ENCODE data around the gene DAND5.

DNA sequence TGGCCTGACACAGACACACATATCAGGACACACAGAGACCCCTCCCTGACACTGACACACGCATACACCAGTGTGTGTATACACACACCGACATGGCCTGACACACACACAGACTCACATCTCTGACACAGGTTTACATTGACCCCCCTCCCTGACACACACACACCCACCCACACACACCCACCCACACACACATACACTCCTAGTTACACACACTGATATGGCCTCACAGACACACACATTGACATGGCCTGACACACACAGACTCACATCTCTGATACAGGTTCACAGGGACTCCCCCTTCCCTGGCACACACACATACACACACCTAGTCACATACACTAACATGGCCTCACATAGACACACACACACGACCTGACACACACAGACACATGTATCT, 21.5 kb downstream of the DAND5 start:
- TF ChIP-seq BACH1 (IDR thresholded peaks at IDR 0.05; ENCODE audit: borderline replicate concordance) (no peak), ZNF24 (IDR thresholded peaks at IDR 0.05) (no peak)
- TF ChIP-seq, protein P1, sequence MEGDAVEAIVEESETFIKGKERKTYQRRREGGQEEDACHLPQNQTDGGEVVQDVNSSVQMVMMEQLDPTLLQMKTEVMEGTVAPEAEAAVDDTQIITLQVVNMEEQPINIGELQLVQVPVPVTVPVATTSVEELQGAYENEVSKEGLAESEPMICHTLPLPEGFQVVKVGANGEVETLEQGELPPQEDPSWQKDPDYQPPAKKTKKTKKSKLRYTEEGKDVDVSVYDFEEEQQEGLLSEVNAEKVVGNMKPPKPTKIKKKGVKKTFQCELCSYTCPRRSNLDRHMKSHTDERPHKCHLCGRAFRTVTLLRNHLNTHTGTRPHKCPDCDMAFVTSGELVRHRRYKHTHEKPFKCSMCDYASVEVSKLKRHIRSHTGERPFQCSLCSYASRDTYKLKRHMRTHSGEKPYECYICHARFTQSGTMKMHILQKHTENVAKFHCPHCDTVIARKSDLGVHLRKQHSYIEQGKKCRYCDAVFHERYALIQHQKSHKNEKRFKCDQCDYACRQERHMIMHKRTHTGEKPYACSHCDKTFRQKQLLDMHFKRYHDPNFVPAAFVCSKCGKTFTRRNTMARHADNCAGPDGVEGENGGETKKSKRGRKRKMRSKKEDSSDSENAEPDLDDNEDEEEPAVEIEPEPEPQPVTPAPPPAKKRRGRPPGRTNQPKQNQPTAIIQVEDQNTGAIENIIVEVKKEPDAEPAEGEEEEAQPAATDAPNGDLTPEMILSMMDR (IDR thresholded peaks at IDR 0.05 in 2 of 3, conservative IDR thresholded peaks at IDR 0.05 in 1 of 3; ENCODE audit: control insufficient read depth in 2 of 3, extremely low read depth in 1 of 3, insufficient read depth in 1 of 3, low read depth in 3 of 3, low read length in 3 of 3) = no peak

Data from GM12878 (cell line).